SK-N-SH (cell line): ENCODE data around the gene CISD3. TPM values are rescaled to one million over a fixed set of nuclear protein-coding genes. Genes with fewer than 3 reads are reported as not detected.

Experiments
- MXI1 ChIP-seq: IDR thresholded peaks from 2 replicates; pipeline ENCODE4 v1.6.1; 2012; ENCODE audit warnings: mild to moderate bottlenecking, low read depth, low read length, improper control_type of control experiment
- polyA plus RNA-seq, 3 experiments: library from polyadenylated mRNA; depleted of rRNA; stranded (reverse); fragments of >200 nt; gene quantifications; 2 replicates each; pipeline ENCODE4 v1.2.3, GENCODE V29; 2012
- small RNA-seq, 7 experiments: library from RNA; depleted of rRNA; stranded (forward); fragments of <200 nt; gene quantifications; one replicate each; pipeline ENCODE3, GENCODE V24; 2012
- TF ChIP-seq, protein P1 (sequence below): IDR thresholded peaks from 2 replicates; pipeline ENCODE4 v1.4.0; 2012; ENCODE audit warnings: low read depth, borderline replicate concordance

Gene CISD3
- polyA plus RNA-seq, 1 of the 3 experiments (the other 2 are of a cell fraction): 16.5 TPM

DNA sequence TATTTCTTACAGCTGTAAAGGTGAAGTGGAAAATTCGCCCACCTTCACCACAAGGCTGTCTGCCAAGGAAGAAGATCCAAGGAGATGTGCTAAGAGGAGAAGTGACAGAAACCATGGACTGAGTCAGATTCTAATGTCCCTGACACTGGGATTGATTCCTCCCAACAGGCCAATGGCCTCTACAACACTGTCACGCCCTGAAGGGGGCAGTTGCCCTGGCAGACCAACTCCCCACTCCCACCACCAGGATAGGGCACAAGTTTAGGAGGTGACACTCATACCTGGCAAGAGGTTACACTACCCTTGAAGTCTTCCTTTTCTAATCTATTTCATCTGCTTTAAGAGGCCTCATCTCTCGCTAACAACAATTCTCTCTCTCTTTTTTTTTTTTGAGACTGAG, 53.1 kb downstream of the CISD3 start (continued):
- TF ChIP-seq, protein P1, sequence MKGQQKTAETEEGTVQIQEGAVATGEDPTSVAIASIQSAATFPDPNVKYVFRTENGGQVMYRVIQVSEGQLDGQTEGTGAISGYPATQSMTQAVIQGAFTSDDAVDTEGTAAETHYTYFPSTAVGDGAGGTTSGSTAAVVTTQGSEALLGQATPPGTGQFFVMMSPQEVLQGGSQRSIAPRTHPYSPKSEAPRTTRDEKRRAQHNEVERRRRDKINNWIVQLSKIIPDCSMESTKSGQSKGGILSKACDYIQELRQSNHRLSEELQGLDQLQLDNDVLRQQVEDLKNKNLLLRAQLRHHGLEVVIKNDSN: no peak
- TF ChIP-seq MXI1: no peak

Small RNAs within 50 kb of the gene (small RNA-seq; reads per million reads assigned to genes)
- gene MIR4726: 0 reads per million in 7 experiments
- gene MIR4734: 0 to 1.2 (median 0) reads per million in 7 experiments
- 0 to 1.2 (median 0) reads per million in 7 experiments for gene RNA5SP440
- 0 reads per million in 7 experiments for gene RNU6-866P

Other genes starting within 250 kb of the CISD3 start
- gene SRCIN1, start 124.4 kb upstream of the CISD3 start, polyA plus RNA-seq (2012; rRNA removed): 0.45 and 1.0 TPM in 2 replicates
- 2.7 and 3.1 TPM in 2 replicates for gene EPOP, start 55.4 kb upstream of the CISD3 start, polyA plus RNA-seq (2012; rRNA removed)
- 41.5 and 43.6 TPM in 2 replicates for gene MLLT6, start 25.1 kb upstream of the CISD3 start, polyA plus RNA-seq (2012; rRNA removed)
- 24.2 and 39.8 TPM in 2 replicates for gene PCGF2, start 18.0 kb downstream of the CISD3 start, polyA plus RNA-seq (2012; rRNA removed)
- gene PSMB3, start 22.4 kb downstream of the CISD3 start, polyA plus RNA-seq (2012; rRNA removed): 480 and 533 TPM in 2 replicates
- 29.8 and 36.7 TPM in 2 replicates for gene PIP4K2B, start 69.2 kb downstream of the CISD3 start, polyA plus RNA-seq (2012; rRNA removed)
- 15.6 and 21.2 TPM in 2 replicates for gene CWC25, start 95.0 kb downstream of the CISD3 start, polyA plus RNA-seq (2012; rRNA removed)
- gene RPL23, start 123.4 kb downstream of the CISD3 start, polyA plus RNA-seq (2012; rRNA removed): 2,658 and 2,763 TPM in 2 replicates
- gene LASP1, start 139.7 kb downstream of the CISD3 start, polyA plus RNA-seq (2012; rRNA removed): 79.7 and 102 TPM in 2 replicates
- gene FBXO47, start 237.1 kb downstream of the CISD3 start, polyA plus RNA-seq (2012; rRNA removed): not detected in 2 replicates